Natural killer cell (primary cell): ENCODE data around the gene ELOVL4. TPM values are rescaled to one million over a fixed set of nuclear protein-coding genes. Genes with fewer than 3 reads are reported as not detected.

Source experiments
- ATAC-seq, 3 donors: fragments of 150-1000 bp in 2 of 3; fragments of 200-7000 bp in 1 of 3; cut with Tn5 transposase; 1 replicate in 1 of 3; 2 replicates in 2 of 3; pipeline ENCODE4 v1.10.0; 2021; ENCODE audit warnings: mild to moderate bottlenecking in 2 of 3, moderate library complexity in 2 of 3
- DNase-seq, 2 donors: peaks; one replicate each; pipeline versions ENCODE4 v3.0.0 to v3.0.0-alpha.2; 2013 to 2021; ENCODE audit warnings: mixed read lengths in 1 of 2
- H3K27ac ChIP-seq: one replicate; pipeline ENCODE4 v1.5.1; 2013; ENCODE audit warnings: mild to moderate bottlenecking, low read length
- H3K27me3 ChIP-seq: one replicate; pipeline ENCODE4 v1.6.1; 2013; ENCODE audit warnings: low read length; ENCODE audit not compliant: control insufficient read depth, insufficient read depth
- H3K36me3 ChIP-seq: one replicate; pipeline ENCODE4 v1.6.1; 2013; ENCODE audit warnings: low read length; ENCODE audit not compliant: control insufficient read depth, insufficient read depth
- H3K4me1 ChIP-seq: one replicate; pipeline ENCODE4 v1.6.1; 2013; ENCODE audit warnings: low read length; ENCODE audit not compliant: control insufficient read depth, insufficient read depth
- H3K4me3 ChIP-seq: one replicate; pipeline ENCODE4 v1.5.1; 2013; ENCODE audit warnings: low read length
- H3K9me3 ChIP-seq: one replicate; pipeline ENCODE4 v1.6.1; 2013; ENCODE audit warnings: low read length; ENCODE audit not compliant: control insufficient read depth, insufficient read depth
- H3K27ac Mint-ChIP-seq, 2 donors: one replicate each; pipeline ENCODE4 v1.8.0; 2022; ENCODE audit warnings: mild to moderate bottlenecking in 2 of 2, mixed read lengths in 2 of 2, moderate library complexity in 1 of 2
- H3K27me3 Mint-ChIP-seq, 2 donors: one replicate each; pipeline ENCODE4 v1.8.0; 2022; ENCODE audit warnings: low read depth in 2 of 2, mixed read lengths in 2 of 2
- H3K36me3 Mint-ChIP-seq: one replicate; pipeline ENCODE4 v1.8.0; 2022; ENCODE audit warnings: mixed read lengths
- H3K4me1 Mint-ChIP-seq, 2 donors: one replicate each; pipeline ENCODE4 v1.8.0; 2022; ENCODE audit warnings: mixed read lengths in 2 of 2
- H3K4me3 Mint-ChIP-seq: one replicate; pipeline ENCODE4 v1.8.0; 2022; ENCODE audit warnings: mild to moderate bottlenecking, moderate library complexity, mixed read lengths
- H3K9me3 Mint-ChIP-seq, 2 donors: one replicate each; pipeline ENCODE4 v1.8.0; 2022; ENCODE audit warnings: mixed read lengths in 2 of 2
- CTCF ChIP-seq: fragments of 200-600 bp; IDR thresholded peaks from one replicate; pipeline ENCODE4 v1.8.0; 2022; ENCODE audit warnings: antibody characterized with exemption
- WGBS: methylation state at CpG from one replicate; pipeline ENCODE4 v1.1.7; 2013; ENCODE audit warnings: missing lambda C conversion rate; ENCODE audit not compliant: insufficient coverage; 5-methylcytosine and 5-hydroxymethylcytosine counted together
- intact Hi-C: fragments of 100-400 bp; cut with micrococcal nuclease; formaldehyde crosslinking; loops from one replicate; pipeline ENCODE4 v1.14.2; 2022
- total RNA-seq, 4 donors: library from RNA; stranded (reverse); fragments of 120-200 nt in 1 of 4; gene quantifications; one replicate each; pipeline versions ENCODE4 v1.2.3 to v1.2.4, GENCODE V29; 2013 to 2022

The ELOVL4 gene
- total RNA-seq, 3 donors from 2014 or later (not counting 1 experiment from before 2014, with no cell fraction given): not detected

GRCh38 chr6:79888587-79888986 lies 58.8 kb downstream of the ELOVL4 start:
- Histone ChIP-seq H3K4me1 (no peaks in the 10 kb centered on the region), H3K36me3 (no peaks in the 10 kb centered on the region), H3K4me3 (no peak overlapping the region), H3K27me3 (no peaks in the 10 kb centered on the region), H3K27ac (no peak overlapping the region), H3K9me3 (no peaks in the 10 kb centered on the region)
- no peak overlapping the region for H3K4me3 Mint-ChIP-seq
- H3K27ac Mint-ChIP-seq: no peak overlapping the region
- DNase-seq (no peak), ATAC-seq (no peak)
- no peaks in the 10 kb centered on the region for H3K36me3 Mint-ChIP-seq
- H3K4me1 Mint-ChIP-seq: no peaks in the 10 kb centered on the region
- H3K27me3 Mint-ChIP-seq: peaks cover 5 to 24% of the 10 kb centered on the region in 2 donors
- WGBS: 100% methylated on average over 1 of the region's 3 CpGs
- intact Hi-C loops: no loop called here
- no peak for TF ChIP-seq CTCF
- peaks cover 2 to 5% of the 10 kb centered on the region in 2 donors for H3K9me3 Mint-ChIP-seq

GRCh38 chr6:79878142-79878748 lies 69.1 kb downstream of the ELOVL4 start:
- peaks cover 16 to 35% of the 10 kb centered on the region in 2 donors for H3K27me3 Mint-ChIP-seq
- intact Hi-C loops: no loop called here
- DNase-seq: no peak
- no peak overlapping the region for H3K4me3 Mint-ChIP-seq
- no peak for TF ChIP-seq CTCF
- WGBS: 95% methylated on average over 5 of the region's 6 CpGs
- Histone ChIP-seq H3K27me3 (peaks cover 5% of the 10 kb centered on the region), H3K27ac (no peak overlapping the region), H3K36me3 (no peaks in the 10 kb centered on the region), H3K4me3 (no peak overlapping the region), H3K4me1 (no peaks in the 10 kb centered on the region), H3K9me3 (no peaks in the 10 kb centered on the region)
- H3K36me3 Mint-ChIP-seq: no peaks in the 10 kb centered on the region
- H3K27ac Mint-ChIP-seq: no peak overlapping the region
- no peaks in the 10 kb centered on the region for H3K9me3 Mint-ChIP-seq
- ATAC-seq: no peak
- H3K4me1 Mint-ChIP-seq: no peaks in the 10 kb centered on the region

GRCh38 chr6:79874531-79875134 lies 72.7 kb downstream of the ELOVL4 start:
- intact Hi-C loops: no loop called here

More at GRCh38 chr6:79874531-79875134, 72.7 kb downstream of the ELOVL4 start:
- Histone ChIP-seq H3K4me3 (no peak overlapping the region), H3K27me3 (peaks cover 2% of the 10 kb centered on the region), H3K27ac (no peak overlapping the region), H3K4me1 (no peaks in the 10 kb centered on the region), H3K36me3 (no peaks in the 10 kb centered on the region), H3K9me3 (no peaks in the 10 kb centered on the region)
- no peak for ATAC-seq
- peaks cover 5% of the 10 kb centered on the region in 2 donors for H3K4me1 Mint-ChIP-seq
- H3K27me3 Mint-ChIP-seq: peaks cover 16 to 27% of the 10 kb centered on the region in 2 donors
- no peak for DNase-seq
- no peak overlapping the region for H3K4me3 Mint-ChIP-seq
- no peaks in the 10 kb centered on the region for H3K36me3 Mint-ChIP-seq
- TF ChIP-seq CTCF: no peak
- 87% methylated on average over 4 of the region's 5 CpGs for WGBS
- no peaks in the 10 kb centered on the region for H3K9me3 Mint-ChIP-seq
- H3K27ac Mint-ChIP-seq: no peak overlapping the region
